GM12878 (cell line): ENCODE measurements around the gene CCDC91. TPM values are rescaled to one million over a fixed set of nuclear protein-coding genes. Genes with fewer than 3 reads are reported as not detected.
A peak's percentile ranks its signal among the peaks of the same experiment; 100 is the strongest.

Experiments
- ATAC-seq: fragments of 200-7000 bp; cut with Tn5 transposase; 3 replicates; pipeline ENCODE4 v1.9.1; 2020; ENCODE audit warnings: mild to moderate bottlenecking, moderate library complexity
- BruUV-seq: library from RNA; stranded (reverse); fragments of 400-500 nt; replicated peaks from 2 replicates; lab custom pipeline; 2021; lab: Mats Ljungman, UMichigan
- CTCF ChIA-PET: fragments of 300-600 bp; sonication (Branson Sonifier 250); formaldehyde crosslinking; extraction: SDS; loops from one replicate; lab custom pipeline; 2021; ENCODE audit warnings: inconsistent platforms; lab: Yijun Ruan, JAX
- POLR2A ChIA-PET: fragments of 350-600 bp; formaldehyde crosslinking; extraction: SDS; loops from one replicate; lab custom pipeline; 2021; ENCODE audit warnings: inconsistent platforms; lab: Charles Lee
- RAD21 ChIA-PET: fragments of 300-600 bp; sonication (Branson Sonifier 250); formaldehyde crosslinking; loops from one replicate; lab custom pipeline; 2023; ENCODE audit warnings: antibody characterized with exemption; ENCODE audit not compliant: unreplicated experiment; lab: Charles Lee
- SMC1A ChIA-PET: fragments of 300-600 bp; sonication (Branson Sonifier 250); formaldehyde crosslinking; loops from one replicate; lab custom pipeline; 2023; ENCODE audit not compliant: unreplicated experiment, uncharacterized antibody; lab: Charles Lee
- DNase-seq: peaks from one replicate; pipeline ENCODE4 v3.0.0-alpha.2; 2011; ENCODE audit warnings: low read depth, low spot score
- FAIRE-seq: peaks from 3 replicates; lab custom pipeline; 2011; peaks lifted over from hg19 to GRCh38; lab: Jason Lieb, UNC
- H2AFZ ChIP-seq: 2 replicates; pipeline ENCODE4 v1.6.0; 2011; ENCODE audit warnings: low read depth, low read length, control low read depth; ENCODE audit not compliant: control insufficient read depth
- H3K27ac ChIP-seq: 2 replicates; pipeline ENCODE4 v1.5.1; 2011; ENCODE audit warnings: control low read depth; ENCODE audit not compliant: control insufficient read depth, insufficient read depth
- H3K27me3 ChIP-seq, 2 experiments: replicated peaks in 1 of 2; 2 replicates each; pipeline versions ENCODE4 v1.6.0 to v1.6.1; 2011; ENCODE audit warnings: low read length in 1 of 2; ENCODE audit not compliant: control insufficient read depth in 2 of 2, insufficient read depth in 2 of 2
- H3K36me3 ChIP-seq, 2 experiments: 2 replicates each; pipeline ENCODE4 v1.5.1; 2011; ENCODE audit warnings: low read length in 1 of 2; ENCODE audit not compliant: control insufficient read depth in 2 of 2, insufficient read depth in 2 of 2
- H3K4me1 ChIP-seq: 2 replicates; pipeline ENCODE4 v1.6.1; 2011; ENCODE audit warnings: mild to moderate bottlenecking, low read length, moderate library complexity, mixed read lengths; ENCODE audit not compliant: control insufficient read depth, insufficient read depth
- H3K4me2 ChIP-seq: 2 replicates; pipeline ENCODE4 v1.6.0; 2011; ENCODE audit warnings: control low read depth; ENCODE audit not compliant: control insufficient read depth, insufficient read depth
- H3K4me3 ChIP-seq: fragments of 200-600 bp; sonication (generic); 2 replicates; pipeline ENCODE4 v1.5.1; 2016
- H3K79me2 ChIP-seq: 2 replicates; pipeline ENCODE4 v1.6.0; 2011; ENCODE audit warnings: low read length; ENCODE audit not compliant: control insufficient read depth, insufficient read depth
- H3K9ac ChIP-seq: 2 replicates; pipeline ENCODE4 v1.8.0; 2011; ENCODE audit warnings: low read length, control low read depth, mixed read lengths; ENCODE audit not compliant: control insufficient read depth, insufficient read depth
- H3K9me3 ChIP-seq: replicated peaks from 3 replicates; pipeline ENCODE4 v1.5.1; 2011; ENCODE audit warnings: mild to moderate bottlenecking, low read length; ENCODE audit not compliant: control insufficient read depth, insufficient read depth
- H4K20me1 ChIP-seq: 2 replicates; pipeline ENCODE4 v1.6.0; 2011; ENCODE audit not compliant: control insufficient read depth, insufficient read depth
- CREM ChIP-seq: IDR thresholded peaks from 2 replicates; pipeline ENCODE4 v1.6.1; 2014; ENCODE audit warnings: antibody characterized with exemption, low read depth
- IKZF1 ChIP-seq: fragments of 450-650 bp; conservative IDR thresholded peaks from 2 replicates; pipeline ENCODE4 v1.6.1; 2017; ENCODE audit warnings: antibody characterized with exemption, mild to moderate bottlenecking
- IKZF2 ChIP-seq, 2 experiments: fragments of 450-650 bp; IDR thresholded peaks; 2 replicates each; pipeline ENCODE4 v1.6.1; 2017; ENCODE audit warnings: mild to moderate bottlenecking in 2 of 2, moderate library complexity in 2 of 2
- MLLT1 ChIP-seq: fragments of 450-650 bp; IDR thresholded peaks from 2 replicates; pipeline ENCODE4 v1.6.1; 2016; ENCODE audit warnings: mild to moderate bottlenecking
- MTA2 ChIP-seq: fragments of 450-650 bp; IDR thresholded peaks from 2 replicates; pipeline ENCODE4 v1.6.1; 2016; ENCODE audit warnings: low read depth, mild to moderate bottlenecking, moderate library complexity
- MTA3 ChIP-seq: IDR thresholded peaks from 2 replicates; pipeline ENCODE4 v1.6.1; 2012; ENCODE audit warnings: low read length, inconsistent platforms, borderline replicate concordance
- MXI1 ChIP-seq: fragments of 150-350 bp; IDR thresholded peaks from 2 replicates; pipeline ENCODE4 v1.6.1; 2011; ENCODE audit warnings: low read depth, mild to moderate bottlenecking, inconsistent platforms, low read length, improper control_type of control experiment
- NBN ChIP-seq: fragments of 450-650 bp; IDR thresholded peaks from 2 replicates; pipeline ENCODE4 v1.6.1; 2016
- RUNX3 ChIP-seq: IDR thresholded peaks from 2 replicates; pipeline ENCODE4 v1.6.1; 2012; ENCODE audit warnings: low read length, inconsistent platforms
- SKIL ChIP-seq: fragments of 450-650 bp; IDR thresholded peaks from 2 replicates; pipeline ENCODE4 v1.6.1; 2017; ENCODE audit warnings: mild to moderate bottlenecking, low read depth, inconsistent platforms; ENCODE audit not compliant: poor library complexity, severe bottlenecking
- TCF12 ChIP-seq: IDR thresholded peaks from 2 replicates; pipeline ENCODE4 v1.6.1; 2011; ENCODE audit warnings: low read depth, mild to moderate bottlenecking, low read length
- WGBS: methylation state at CpG from one replicate; pipeline ENCODE4 v1.1.6; 2016; ENCODE audit warnings: low lambda C conversion rate; ENCODE audit not compliant: insufficient replicate concordance, insufficient coverage; ENCODE audit errors: missing lambda C conversion rate; 5-methylcytosine and 5-hydroxymethylcytosine counted together
- in situ Hi-C: fragments of 300-500 bp; cut with MboI; formaldehyde crosslinking; loops from 9 replicates; pipeline ENCODE4 v1.14.3; 2018; ENCODE audit warnings: mixed read lengths
- intact Hi-C: fragments of 100-400 bp; cut with micrococcal nuclease; formaldehyde crosslinking; loops from one replicate; pipeline ENCODE4 v1.14.2; 2022; ENCODE audit not compliant: unreplicated experiment
- polyA plus RNA-seq, 11 experiments: library from polyadenylated mRNA; depleted of rRNA in 4 of 11; unstranded in 6 of 11; stranded (reverse) in 5 of 11; fragments of >200 nt; fragmentation: Nextera tagmentation in 4 of 11; fragmentation: Illumina TruSeq in 1 of 11; extraction: Ambion mirVana in 4 of 11; extraction: Trizol in 1 of 11; gene quantifications; 1 replicate in 1 of 11; 2 replicates in 10 of 11; pipeline versions ENCODE4 v1.2.1 to v1.2.3, GENCODE V29; 2011 to 2016; ENCODE audit warnings: inconsistent platforms in 2 of 11, missing spikeins in 2 of 11, low read depth in 1 of 11
- total RNA-seq, 4 experiments: library from RNA; depleted of rRNA in 3 of 4; stranded (reverse); fragments of >200 nt in 3 of 4; fragmentation: Illumina TruSeq in 1 of 4; extraction: Trizol in 1 of 4; gene quantifications; 2 replicates each; pipeline versions ENCODE4 v1.2.1 to v1.2.3, GENCODE V29; 2013 to 2021
- TF ChIP-seq, protein P1 (sequence below): fragments of 450-650 bp; IDR thresholded peaks from 2 replicates; pipeline ENCODE4 v1.6.1; 2017; ENCODE audit warnings: mild to moderate bottlenecking, moderate library complexity
- TF ChIP-seq, protein P2 (sequence below): fragments of 450-650 bp; IDR thresholded peaks from 2 replicates; pipeline ENCODE4 v1.6.1; 2017; ENCODE audit warnings: low read depth, mild to moderate bottlenecking, moderate library complexity

CCDC91 gene
- total and polyA plus RNA-seq, 10 of the 15 experiments (the other 5 are each of a cell fraction or from before 2014, with no cell fraction given) = 6.1 to 24.9 (median 16.5) TPM

DNA sequence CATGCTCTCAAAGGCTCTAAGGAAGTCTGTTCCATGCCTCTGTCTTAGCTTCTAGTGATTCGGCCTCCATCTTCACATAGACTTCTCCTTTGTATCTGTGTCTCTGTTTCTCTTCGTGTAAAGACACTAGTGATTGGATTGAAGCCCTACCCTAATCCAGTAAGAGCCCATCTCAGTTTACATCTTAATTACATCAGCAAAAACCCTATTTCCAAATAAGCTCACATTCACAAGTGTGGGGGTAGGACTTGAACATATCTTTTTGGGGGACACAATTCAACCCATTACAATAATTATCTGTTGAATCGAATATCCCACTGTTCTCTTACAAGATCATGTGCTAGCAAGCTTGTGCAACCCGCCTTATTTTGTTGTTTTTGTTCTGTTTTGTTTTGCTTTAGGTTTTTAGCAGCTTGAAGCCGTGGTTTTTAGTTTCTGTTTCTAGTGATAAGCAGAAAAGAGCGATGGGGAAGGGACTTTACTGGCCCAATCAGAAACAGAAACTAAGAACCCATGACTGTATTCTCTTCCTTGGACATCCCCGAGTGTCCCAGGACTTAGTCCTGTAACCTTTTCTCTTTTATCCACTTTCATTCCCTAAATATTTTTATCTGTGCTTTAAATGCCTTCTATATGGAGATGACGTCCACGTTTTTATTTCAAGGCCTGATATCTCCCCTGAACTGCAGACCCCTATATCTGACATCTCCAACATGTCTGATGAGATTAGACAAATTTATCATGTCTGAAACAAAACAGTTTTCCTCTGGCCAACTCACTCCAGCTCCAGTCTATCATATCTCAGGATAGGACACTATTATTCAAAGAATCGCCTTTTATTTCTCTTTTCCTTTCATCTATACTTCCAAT lies 353.0 kb downstream of the CCDC91 start:
- ATAC-seq (peak; percentile 95), DNase-seq (peak; percentile 35), FAIRE-seq (peak; percentile 41)
- H3K79me2 ChIP-seq = no peaks in the 10 kb centered on the region
- no peak overlapping the region for H3K9ac ChIP-seq
- peak overlapping the region; percentile 2 for H2AFZ ChIP-seq
- H3K9me3 ChIP-seq = no peaks in the 10 kb centered on the region; the same call in 2 of the 3 replicates
- H3K36me3 ChIP-seq = no peaks in the 10 kb centered on the region; a peak in 1 of 4 replicates
- BruUV-seq = no TSS peak
- POLR2A ChIA-PET = no interaction called here
- no peaks in the 10 kb centered on the region for H3K4me1 ChIP-seq
- in situ Hi-C loops (no loop called here), intact Hi-C loops (no loop called here)
- H4K20me1 ChIP-seq = no peaks in the 10 kb centered on the region
- peak overlapping the region; percentile 43 for H3K4me2 ChIP-seq
- no peaks in the 10 kb centered on the region for H3K27me3 ChIP-seq
- CTCF ChIA-PET = no interaction called here
- 61% methylated on average over 10 of the region's 10 CpGs for WGBS
- peak overlapping the region; percentile 52 for H3K27ac ChIP-seq
- H3K4me3 ChIP-seq = no peak overlapping the region
- SMC1A ChIA-PET = interaction anchor here (0.8 to 2.4 kb wide), 6 partner anchors 9 to 303 kb away, joined by 3 to 6 read pairs (median 4); no protein-coding TSS in a partner anchor
- RAD21 ChIA-PET = interaction anchor here (0.9 to 1.4 kb wide), 2 partner anchors 82 to 84 kb away, joined by 3 read pairs; no protein-coding TSS in a partner anchor
- TF ChIP-seq MTA3 (no peak), RUNX3 (peak; percentile 31; the same call in 1 of the 2 replicates), MLLT1 (peak; percentile 65), MTA2 (peak; percentile 21; the same call in 1 of the 2 replicates), SKIL (peak; percentile 31), NBN (peak; percentile 70; the same call in 1 of the 2 replicates), IKZF1 (0 out of 2 replicates have a peak, but pooled peaks have one; percentile 18), TCF12 (no peak), IKZF2 (IDR thresholded peaks at IDR 0.05) (peak; percentile 53 to 54; a peak in 3 of 4 replicates), MXI1 (peak; percentile 51; the same call in 1 of the 2 replicates), CREM (no peak)
- TF ChIP-seq, protein P1, sequence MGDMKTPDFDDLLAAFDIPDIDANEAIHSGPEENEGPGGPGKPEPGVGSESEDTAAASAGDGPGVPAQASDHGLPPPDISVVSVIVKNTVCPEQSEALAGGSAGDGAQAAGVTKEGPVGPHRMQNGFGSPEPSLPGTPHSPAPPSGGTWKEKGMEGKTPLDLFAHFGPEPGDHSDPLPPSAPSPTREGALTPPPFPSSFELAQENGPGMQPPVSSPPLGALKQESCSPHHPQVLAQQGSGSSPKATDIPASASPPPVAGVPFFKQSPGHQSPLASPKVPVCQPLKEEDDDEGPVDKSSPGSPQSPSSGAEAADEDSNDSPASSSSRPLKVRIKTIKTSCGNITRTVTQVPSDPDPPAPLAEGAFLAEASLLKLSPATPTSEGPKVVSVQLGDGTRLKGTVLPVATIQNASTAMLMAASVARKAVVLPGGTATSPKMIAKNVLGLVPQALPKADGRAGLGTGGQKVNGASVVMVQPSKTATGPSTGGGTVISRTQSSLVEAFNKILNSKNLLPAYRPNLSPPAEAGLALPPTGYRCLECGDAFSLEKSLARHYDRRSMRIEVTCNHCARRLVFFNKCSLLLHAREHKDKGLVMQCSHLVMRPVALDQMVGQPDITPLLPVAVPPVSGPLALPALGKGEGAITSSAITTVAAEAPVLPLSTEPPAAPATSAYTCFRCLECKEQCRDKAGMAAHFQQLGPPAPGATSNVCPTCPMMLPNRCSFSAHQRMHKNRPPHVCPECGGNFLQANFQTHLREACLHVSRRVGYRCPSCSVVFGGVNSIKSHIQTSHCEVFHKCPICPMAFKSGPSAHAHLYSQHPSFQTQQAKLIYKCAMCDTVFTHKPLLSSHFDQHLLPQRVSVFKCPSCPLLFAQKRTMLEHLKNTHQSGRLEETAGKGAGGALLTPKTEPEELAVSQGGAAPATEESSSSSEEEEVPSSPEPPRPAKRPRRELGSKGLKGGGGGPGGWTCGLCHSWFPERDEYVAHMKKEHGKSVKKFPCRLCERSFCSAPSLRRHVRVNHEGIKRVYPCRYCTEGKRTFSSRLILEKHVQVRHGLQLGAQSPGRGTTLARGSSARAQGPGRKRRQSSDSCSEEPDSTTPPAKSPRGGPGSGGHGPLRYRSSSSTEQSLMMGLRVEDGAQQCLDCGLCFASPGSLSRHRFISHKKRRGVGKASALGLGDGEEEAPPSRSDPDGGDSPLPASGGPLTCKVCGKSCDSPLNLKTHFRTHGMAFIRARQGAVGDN = 0 out of 2 replicates have a peak, but pooled peaks have one; percentile 26
- TF ChIP-seq, protein P2, sequence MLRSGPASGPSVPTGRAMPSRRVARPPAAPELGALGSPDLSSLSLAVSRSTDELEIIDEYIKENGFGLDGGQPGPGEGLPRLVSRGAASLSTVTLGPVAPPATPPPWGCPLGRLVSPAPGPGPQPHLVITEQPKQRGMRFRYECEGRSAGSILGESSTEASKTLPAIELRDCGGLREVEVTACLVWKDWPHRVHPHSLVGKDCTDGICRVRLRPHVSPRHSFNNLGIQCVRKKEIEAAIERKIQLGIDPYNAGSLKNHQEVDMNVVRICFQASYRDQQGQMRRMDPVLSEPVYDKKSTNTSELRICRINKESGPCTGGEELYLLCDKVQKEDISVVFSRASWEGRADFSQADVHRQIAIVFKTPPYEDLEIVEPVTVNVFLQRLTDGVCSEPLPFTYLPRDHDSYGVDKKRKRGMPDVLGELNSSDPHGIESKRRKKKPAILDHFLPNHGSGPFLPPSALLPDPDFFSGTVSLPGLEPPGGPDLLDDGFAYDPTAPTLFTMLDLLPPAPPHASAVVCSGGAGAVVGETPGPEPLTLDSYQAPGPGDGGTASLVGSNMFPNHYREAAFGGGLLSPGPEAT = peak; percentile 81
